Amniotic stem cell (primary cell): ENCODE measurements around the gene MRPS12.

Experiments used
- DNase-seq: peaks from one replicate; lab custom pipeline; 2025; lab: John Stamatoyannopoulos, UW

Gene MRPS12

GRCh38 chr19:38975214-38975860 lies 44.6 kb downstream of the MRPS12 start, which contains the start of gene FBXO17:
Gene FBXO17 (minus strand): TSS chr19:38975742. CDS start chr19:38950319, 25,423 bp downstream.
- DNase-seq: peak; percentile 15

GRCh38 chr19:38975861-38976271 lies 45.1 kb downstream of the MRPS12 start:
- peak; percentile 28 for DNase-seq

GRCh38 chr19:38977445-38978325 lies 46.9 kb downstream of the MRPS12 start:
- DNase-seq: no peak

- DNase-seq: no peak
Observed at GRCh38 chr19:38978326-38978689, 47.6 kb downstream of the MRPS12 start.

GRCh38 chr19:38979812-38980211 lies 49.1 kb downstream of the MRPS12 start:
- DNase-seq: no peak

GRCh38 chr19:38980583-38981374 lies 50.0 kb downstream of the MRPS12 start:
- no peak for DNase-seq
